ENCODE results near the gene MCM7. TPM values are rescaled to one million over a fixed set of nuclear protein-coding genes. Genes with fewer than 3 reads are reported as not detected.

The MCM7 gene
- total RNA-seq, 2 donors from 2014 or later, result 8.3 to 13.0 TPM

DNA sequence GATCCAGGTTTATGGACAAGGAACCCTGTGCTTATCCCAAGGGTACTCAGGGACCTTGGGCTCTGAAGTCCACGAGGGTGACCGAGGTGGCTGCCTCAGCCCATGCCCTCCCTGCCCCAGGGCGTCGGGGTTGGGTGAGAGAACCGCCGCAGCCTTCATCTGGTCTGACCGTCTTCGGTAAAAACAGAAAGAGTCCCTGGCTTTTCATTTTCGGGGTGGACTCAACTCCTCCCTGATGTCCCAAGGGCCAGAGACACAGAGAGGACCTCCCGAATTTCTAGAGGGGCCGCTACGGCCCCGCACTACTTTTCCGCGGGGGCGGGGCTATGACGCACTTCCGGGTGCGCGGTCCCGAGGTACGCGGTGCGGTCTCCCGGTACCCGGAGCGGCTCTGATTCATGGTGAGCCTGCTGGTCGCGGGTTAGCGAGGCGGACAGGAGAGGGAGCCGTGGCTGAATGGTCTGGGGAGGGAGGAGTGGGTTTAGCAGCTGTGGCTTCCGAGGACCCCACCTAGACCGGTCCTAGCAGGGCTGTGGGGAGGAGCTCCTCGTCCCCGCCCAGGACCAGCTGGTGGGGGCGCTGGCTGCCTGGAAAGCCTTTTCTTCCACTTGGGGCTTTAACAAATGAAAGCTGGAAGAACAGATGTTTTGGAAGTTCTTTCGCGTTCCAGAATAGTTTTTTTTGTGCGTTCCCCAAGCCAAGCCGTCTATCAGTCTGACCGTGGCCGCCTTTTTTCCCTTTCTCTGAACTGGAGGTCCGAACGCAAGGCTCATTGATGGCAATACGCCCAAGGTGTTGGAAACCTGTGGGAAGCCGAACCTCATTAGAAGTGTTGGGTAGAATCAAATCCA, 51.5 kb downstream of the MCM7 start, which contains the start of gene ZSCAN21:
Gene ZSCAN21 (plus strand): TSS at position 334 of the 851 bp plus-strand sequence. CDS start 7,233 bp downstream, outside the sequence.
- Histone ChIP-seq H3K27ac (peak within 1 kb of the TSS; percentile 89 to 96), H3K36me3 (no peaks in the 10 kb centered on the region), H3K4me1 (peaks cover 0 to 9% of the 10 kb centered on the region in 2 donors), H3K27me3 (no peaks in the 10 kb centered on the region), H3K9me3 (no peaks in the 10 kb centered on the region), H3K4me3 (peak within 1 kb of the TSS; percentile 61 to 77)
- peak; percentile 85 for DNase-seq (ENCODE audit: low spot score)
- TF ChIP-seq, protein P1, sequence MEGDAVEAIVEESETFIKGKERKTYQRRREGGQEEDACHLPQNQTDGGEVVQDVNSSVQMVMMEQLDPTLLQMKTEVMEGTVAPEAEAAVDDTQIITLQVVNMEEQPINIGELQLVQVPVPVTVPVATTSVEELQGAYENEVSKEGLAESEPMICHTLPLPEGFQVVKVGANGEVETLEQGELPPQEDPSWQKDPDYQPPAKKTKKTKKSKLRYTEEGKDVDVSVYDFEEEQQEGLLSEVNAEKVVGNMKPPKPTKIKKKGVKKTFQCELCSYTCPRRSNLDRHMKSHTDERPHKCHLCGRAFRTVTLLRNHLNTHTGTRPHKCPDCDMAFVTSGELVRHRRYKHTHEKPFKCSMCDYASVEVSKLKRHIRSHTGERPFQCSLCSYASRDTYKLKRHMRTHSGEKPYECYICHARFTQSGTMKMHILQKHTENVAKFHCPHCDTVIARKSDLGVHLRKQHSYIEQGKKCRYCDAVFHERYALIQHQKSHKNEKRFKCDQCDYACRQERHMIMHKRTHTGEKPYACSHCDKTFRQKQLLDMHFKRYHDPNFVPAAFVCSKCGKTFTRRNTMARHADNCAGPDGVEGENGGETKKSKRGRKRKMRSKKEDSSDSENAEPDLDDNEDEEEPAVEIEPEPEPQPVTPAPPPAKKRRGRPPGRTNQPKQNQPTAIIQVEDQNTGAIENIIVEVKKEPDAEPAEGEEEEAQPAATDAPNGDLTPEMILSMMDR (IDR thresholded peaks at IDR 0.05), result peak in 1 of 2 donors; percentile 45

DNA sequence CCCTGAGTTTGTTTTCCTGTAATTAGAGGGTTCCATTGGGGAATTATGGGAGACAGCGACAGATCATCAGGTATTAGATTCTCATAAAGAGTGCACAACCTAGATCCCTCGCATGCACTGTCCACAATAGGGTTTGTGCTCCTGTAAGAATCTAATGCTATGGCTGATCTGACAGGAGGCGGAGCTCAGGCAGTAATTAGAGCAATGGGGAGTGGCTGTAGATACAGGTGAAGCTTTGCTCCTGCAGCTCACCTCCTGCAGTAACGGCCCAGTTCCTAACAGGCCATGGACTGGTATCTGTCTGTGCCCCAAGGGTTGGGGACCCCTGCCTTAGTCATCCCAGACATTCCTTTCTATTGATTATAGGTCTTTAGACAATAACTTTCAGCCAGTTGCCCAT, 52.5 kb downstream of the MCM7 start:
- H3K36me3 ChIP-seq, result no peaks in the 10 kb centered on the region
- DNase-seq (ENCODE audit: low spot score), result no peak
- H3K4me3 ChIP-seq, result peak overlapping the region in 1 of 2 donors; percentile 77
- TF ChIP-seq, protein P1 (IDR thresholded peaks at IDR 0.05), result no peak
- H3K9me3 ChIP-seq, result no peaks in the 10 kb centered on the region
- no peaks in the 10 kb centered on the region for H3K27me3 ChIP-seq
- H3K4me1 ChIP-seq, result peaks cover 0 to 9% of the 10 kb centered on the region in 2 donors
- no peak overlapping the region for H3K27ac ChIP-seq

DNA sequence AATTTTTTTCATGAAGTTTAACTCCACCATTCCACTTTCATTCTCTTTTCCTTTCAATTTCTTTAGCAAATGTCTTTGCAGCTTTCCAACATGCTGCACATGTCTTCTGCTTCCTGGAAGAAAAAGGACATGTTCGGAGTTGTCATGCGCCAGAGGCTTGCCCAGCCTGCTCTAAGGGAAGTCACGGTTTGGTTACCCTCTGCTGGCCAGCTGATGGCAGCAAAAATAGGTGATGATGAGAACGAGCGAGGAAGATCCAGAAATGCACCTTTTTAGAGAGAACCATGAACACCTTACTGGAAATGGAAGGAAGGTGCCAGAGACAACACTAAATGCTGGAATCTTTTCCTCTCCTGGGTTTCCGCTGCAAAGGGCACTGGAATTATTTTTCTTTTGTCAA, 56.5 kb downstream of the MCM7 start:
- H3K27me3 ChIP-seq, result no peaks in the 10 kb centered on the region
- H3K36me3 ChIP-seq, result no peaks in the 10 kb centered on the region
- no peak overlapping the region for H3K4me3 ChIP-seq
- DNase-seq (ENCODE audit: low spot score), result no peak
- no peak overlapping the region for H3K27ac ChIP-seq
- TF ChIP-seq, protein P1 (IDR thresholded peaks at IDR 0.05), result no peak
- H3K9me3 ChIP-seq, result no peaks in the 10 kb centered on the region
- H3K4me1 ChIP-seq, result no peaks in the 10 kb centered on the region

MicroRNA genes within 50 kb of the gene (microRNA counts, 767-probe panel; counts per million panel counts)
- 2,457 to 4,473 counts per million in 2 donors for microRNA hsa-miR-106b-5p
- microRNA hsa-miR-25-3p, result 3,820 to 9,537 counts per million in 2 donors
- microRNA hsa-miR-93-5p, result 3,619 to 8,464 counts per million in 2 donors

Small RNA genes lying within 50 kb of the gene (microRNA-seq; reads per million reads assigned to microRNA genes)
- gene MIR106B (ENCODE audit: borderline number of aligned reads in 2 of 2, borderline replicate concordance in 1 of 2) (756 to 2,174 reads per million in 2 donors), gene MIR25 (ENCODE audit: borderline number of aligned reads in 2 of 2, borderline replicate concordance in 1 of 2) (266 to 517 reads per million in 2 donors), gene MIR93 (ENCODE audit: borderline number of aligned reads in 2 of 2, borderline replicate concordance in 1 of 2) (2,291 to 3,534 reads per million in 2 donors)

Other genes with a start within 250 kb of the MCM7 start
- gene OR2AE1, start 224.4 kb downstream of the MCM7 start, total RNA-seq, result under 1 TPM in 1 of 2 donors, not detected in 1; 0.43 TPM
- 10 to 100 TPM in 1 of 2 donors, 1 to 10 TPM in 1; 8.8 to 13.3 TPM for gene TRIM4, start 181.9 kb downstream of the MCM7 start, total RNA-seq
- gene GJC3, start 171.8 kb downstream of the MCM7 start, total RNA-seq, result not detected
- 10 to 100 TPM; 11.3 to 46.5 TPM for gene AZGP1, start 125.4 kb downstream of the MCM7 start, total RNA-seq
- 10 to 100 TPM; 19.8 to 20.0 TPM for gene ZKSCAN1, start 85.8 kb downstream of the MCM7 start, total RNA-seq
- gene ZSCAN21, start 51.6 kb downstream of the MCM7 start, total RNA-seq, result 1 to 10 TPM; 6.7 to 7.1 TPM
- 10 to 100 TPM; 11.8 to 16.1 TPM for gene ZNF3, start 19.7 kb downstream of the MCM7 start, total RNA-seq
- gene COPS6, start 12.4 kb downstream of the MCM7 start, total RNA-seq, result 10 to 100 TPM; 46.7 to 64.2 TPM
- gene AP4M1, start 246 bp upstream of the MCM7 start, total RNA-seq, result 10 to 100 TPM; 12.2 to 12.4 TPM
- 10 to 100 TPM; 41.7 to 49.1 TPM for gene TAF6, start 18.0 kb upstream of the MCM7 start, total RNA-seq
- gene CNPY4, start 18.2 kb upstream of the MCM7 start, total RNA-seq, result 1 to 10 TPM; 6.1 to 6.2 TPM
- gene MBLAC1, start 25.6 kb upstream of the MCM7 start, total RNA-seq, result 1 to 10 TPM; 3.3 to 6.1 TPM
- 100 to 1,000 TPM; 153 to 168 TPM for gene LAMTOR4, start 47.5 kb upstream of the MCM7 start, total RNA-seq
- 1 to 10 TPM; 5.1 to 8.3 TPM for gene TRAPPC14, start 57.3 kb upstream of the MCM7 start, total RNA-seq
- 1 to 10 TPM; 1.3 to 2.4 TPM for gene GAL3ST4, start 67.2 kb upstream of the MCM7 start, total RNA-seq
- under 1 TPM in 1 of 2 donors, not detected in 1; 0.12 TPM for gene GPC2, start 76.0 kb upstream of the MCM7 start, total RNA-seq
- not detected for gene STAG3, start 76.5 kb upstream of the MCM7 start, total RNA-seq
- under 1 TPM in 1 of 2 donors, not detected in 1; 0.43 TPM for gene PVRIG, start 118.6 kb upstream of the MCM7 start, total RNA-seq
- gene SPDYE3, start 206.3 kb upstream of the MCM7 start, total RNA-seq, result not detected

Measured in right atrium auricular region (tissue), 2 donors.